ENCODE results near the gene ZSWIM3. TPM values are rescaled to one million over a fixed set of nuclear protein-coding genes. Genes with fewer than 3 reads are reported as not detected.
A peak's percentile ranks its signal among the peaks of the same experiment; 100 is the strongest.
"Not testable (repeated sequence)": the region's sequence is repeated elsewhere in the genome, so short reads cannot be mapped to it uniquely, and the experiment has no call there.

Gene ZSWIM3
- total RNA-seq, 3 donors from 2014 or later (not counting 1 experiment from before 2014, with no cell fraction given) = 1.4 to 2.3 (median 1.5) TPM

DNA sequence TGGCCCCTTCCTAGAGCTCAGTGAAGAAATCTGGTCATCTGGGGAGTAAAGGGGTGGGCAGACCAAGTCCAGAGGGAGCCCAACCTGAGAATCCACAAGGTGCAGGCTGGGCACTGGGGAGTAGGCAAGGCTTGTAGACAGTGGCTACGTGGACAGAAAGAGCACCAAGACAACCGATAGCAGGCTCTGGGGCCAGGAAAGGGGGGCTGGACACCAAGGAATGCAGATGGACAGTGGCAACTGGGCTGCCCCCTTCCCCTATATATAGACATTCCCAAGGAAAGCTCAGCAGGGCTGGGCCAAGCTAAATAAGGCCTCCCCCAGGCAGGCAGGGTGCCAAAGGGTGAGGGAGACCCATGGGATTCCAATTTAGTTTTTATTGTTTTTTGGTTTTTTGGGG, 28.8 kb upstream of the ZSWIM3 start:
- Mint-ChIP-seq H3K27me3 (ENCODE audit: low read depth in 2 of 2) (peaks cover 14 to 20% of the 10 kb centered on the region in 2 donors), H3K36me3 (no peaks in the 10 kb centered on the region), H3K4me1 (peaks cover 16 to 23% of the 10 kb centered on the region in 2 donors), H3K4me3 (no peak overlapping the region), H3K9me3 (no peaks in the 10 kb centered on the region), H3K27ac (no peak overlapping the region)
- no peak for DNase-seq
- ATAC-seq = no peak
- intact Hi-C loops (cut with micrococcal nuclease) = no loop called here
- Histone ChIP-seq H3K36me3 (ENCODE audit: control insufficient read depth, insufficient read depth, low read length) (peaks cover 2% of the 10 kb centered on the region), H3K27me3 (ENCODE audit: control insufficient read depth, insufficient read depth, low read length) (peaks cover 5% of the 10 kb centered on the region), H3K27ac (ENCODE audit: low read length) (no peak overlapping the region), H3K4me1 (ENCODE audit: control insufficient read depth, insufficient read depth, low read length) (peaks cover 19% of the 10 kb centered on the region), H3K9me3 (ENCODE audit: control insufficient read depth, insufficient read depth, low read length) (no peaks in the 10 kb centered on the region), H3K4me3 (ENCODE audit: low read length) (no peak overlapping the region)
- TF ChIP-seq, protein P1, sequence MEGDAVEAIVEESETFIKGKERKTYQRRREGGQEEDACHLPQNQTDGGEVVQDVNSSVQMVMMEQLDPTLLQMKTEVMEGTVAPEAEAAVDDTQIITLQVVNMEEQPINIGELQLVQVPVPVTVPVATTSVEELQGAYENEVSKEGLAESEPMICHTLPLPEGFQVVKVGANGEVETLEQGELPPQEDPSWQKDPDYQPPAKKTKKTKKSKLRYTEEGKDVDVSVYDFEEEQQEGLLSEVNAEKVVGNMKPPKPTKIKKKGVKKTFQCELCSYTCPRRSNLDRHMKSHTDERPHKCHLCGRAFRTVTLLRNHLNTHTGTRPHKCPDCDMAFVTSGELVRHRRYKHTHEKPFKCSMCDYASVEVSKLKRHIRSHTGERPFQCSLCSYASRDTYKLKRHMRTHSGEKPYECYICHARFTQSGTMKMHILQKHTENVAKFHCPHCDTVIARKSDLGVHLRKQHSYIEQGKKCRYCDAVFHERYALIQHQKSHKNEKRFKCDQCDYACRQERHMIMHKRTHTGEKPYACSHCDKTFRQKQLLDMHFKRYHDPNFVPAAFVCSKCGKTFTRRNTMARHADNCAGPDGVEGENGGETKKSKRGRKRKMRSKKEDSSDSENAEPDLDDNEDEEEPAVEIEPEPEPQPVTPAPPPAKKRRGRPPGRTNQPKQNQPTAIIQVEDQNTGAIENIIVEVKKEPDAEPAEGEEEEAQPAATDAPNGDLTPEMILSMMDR (IDR thresholded peaks at IDR 0.05) = no peak
- 90% methylated on average over 2 of the region's 2 CpGs for WGBS (ENCODE audit: insufficient coverage)

DNA sequence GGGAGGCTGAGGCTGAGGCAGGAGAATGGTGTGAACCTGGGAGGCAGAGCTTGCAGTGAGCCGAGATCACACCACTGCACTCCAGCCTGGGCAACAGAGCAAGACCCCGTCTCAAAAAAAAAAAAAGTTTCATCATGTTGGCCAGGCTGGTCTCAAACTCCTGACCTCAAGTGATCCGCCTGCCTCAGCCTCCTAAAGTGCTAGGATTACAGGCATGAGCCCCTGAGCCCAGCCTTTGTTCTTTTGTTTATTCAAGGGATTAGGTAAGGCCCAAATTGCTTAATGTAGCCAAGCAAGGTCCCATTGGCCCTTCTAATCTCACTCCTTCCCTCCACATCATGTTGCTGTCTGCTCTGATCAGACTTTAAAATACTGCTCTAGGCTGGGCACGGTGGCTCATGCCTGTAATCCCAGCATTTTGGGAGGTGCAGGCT, 27.7 kb upstream of the ZSWIM3 start:
- WGBS (ENCODE audit: insufficient coverage) = 92% methylated on average over 4 of the region's 4 CpGs
- H3K9me3 ChIP-seq (ENCODE audit: control insufficient read depth, insufficient read depth, low read length); H3K27ac Mint-ChIP-seq; H3K36me3 ChIP-seq (ENCODE audit: control insufficient read depth, insufficient read depth, low read length); ATAC-seq; intact Hi-C loops (cut with micrococcal nuclease); H3K27me3 ChIP-seq (ENCODE audit: control insufficient read depth, insufficient read depth, low read length); H3K9me3 Mint-ChIP-seq; H3K4me3 Mint-ChIP-seq; H3K36me3 Mint-ChIP-seq; H3K4me3 ChIP-seq (ENCODE audit: low read length); H3K27ac ChIP-seq (ENCODE audit: low read length); DNase-seq: not testable (repeated sequence)
- Mint-ChIP-seq H3K27me3 (ENCODE audit: low read depth in 2 of 2) (peaks cover 4 to 11% of the 10 kb centered on the region in 2 donors), H3K4me1 (peaks cover 7 to 15% of the 10 kb centered on the region in 2 donors)
- peaks cover 16% of the 10 kb centered on the region for H3K4me1 ChIP-seq (ENCODE audit: control insufficient read depth, insufficient read depth, low read length)

DNA sequence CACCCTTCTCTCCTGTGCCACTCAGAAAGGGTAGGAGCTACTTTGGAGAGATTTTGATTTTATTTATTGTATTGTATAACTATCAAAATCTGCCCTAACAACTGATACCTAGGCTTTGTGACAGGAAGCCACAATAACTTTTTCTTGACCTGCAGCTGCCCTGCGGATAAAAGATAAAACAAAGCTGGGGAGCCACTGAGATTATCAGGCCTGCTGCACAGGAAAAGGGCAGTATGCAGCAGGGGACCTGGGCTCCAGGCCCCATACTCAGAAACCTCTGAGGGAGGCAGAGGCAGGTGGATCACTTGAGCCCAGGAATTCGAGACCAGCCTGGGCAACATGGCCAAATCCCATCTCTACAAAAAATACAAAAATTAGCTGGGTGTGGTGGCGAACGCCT, 24.8 kb upstream of the ZSWIM3 start:
- Histone ChIP-seq H3K4me3 (ENCODE audit: low read length) (no peak overlapping the region), H3K4me1 (ENCODE audit: control insufficient read depth, insufficient read depth, low read length) (peaks cover 20% of the 10 kb centered on the region), H3K9me3 (ENCODE audit: control insufficient read depth, insufficient read depth, low read length) (no peaks in the 10 kb centered on the region), H3K27ac (ENCODE audit: low read length) (no peak overlapping the region), H3K36me3 (ENCODE audit: control insufficient read depth, insufficient read depth, low read length) (no peaks in the 10 kb centered on the region), H3K27me3 (ENCODE audit: control insufficient read depth, insufficient read depth, low read length) (no peaks in the 10 kb centered on the region)
- TF ChIP-seq, protein P1 (IDR thresholded peaks at IDR 0.05) = no peak
- intact Hi-C loops (cut with micrococcal nuclease) = no loop called here
- ATAC-seq (no peak), DNase-seq (no peak)
- WGBS (ENCODE audit: insufficient coverage) = 75% methylated on average over 3 of the region's 4 CpGs
- H3K4me1 Mint-ChIP-seq = peaks cover 7 to 12% of the 10 kb centered on the region in 2 donors
- no peaks in the 10 kb centered on the region for H3K9me3 Mint-ChIP-seq
- H3K27me3 Mint-ChIP-seq (ENCODE audit: low read depth in 2 of 2) = peaks cover 0 to 5% of the 10 kb centered on the region in 2 donors
- H3K36me3 Mint-ChIP-seq = no peaks in the 10 kb centered on the region
- peak overlapping the region; percentile 37 for H3K4me3 Mint-ChIP-seq
- H3K27ac Mint-ChIP-seq = peak overlapping the region in 1 of 2 donors; percentile 53

DNA sequence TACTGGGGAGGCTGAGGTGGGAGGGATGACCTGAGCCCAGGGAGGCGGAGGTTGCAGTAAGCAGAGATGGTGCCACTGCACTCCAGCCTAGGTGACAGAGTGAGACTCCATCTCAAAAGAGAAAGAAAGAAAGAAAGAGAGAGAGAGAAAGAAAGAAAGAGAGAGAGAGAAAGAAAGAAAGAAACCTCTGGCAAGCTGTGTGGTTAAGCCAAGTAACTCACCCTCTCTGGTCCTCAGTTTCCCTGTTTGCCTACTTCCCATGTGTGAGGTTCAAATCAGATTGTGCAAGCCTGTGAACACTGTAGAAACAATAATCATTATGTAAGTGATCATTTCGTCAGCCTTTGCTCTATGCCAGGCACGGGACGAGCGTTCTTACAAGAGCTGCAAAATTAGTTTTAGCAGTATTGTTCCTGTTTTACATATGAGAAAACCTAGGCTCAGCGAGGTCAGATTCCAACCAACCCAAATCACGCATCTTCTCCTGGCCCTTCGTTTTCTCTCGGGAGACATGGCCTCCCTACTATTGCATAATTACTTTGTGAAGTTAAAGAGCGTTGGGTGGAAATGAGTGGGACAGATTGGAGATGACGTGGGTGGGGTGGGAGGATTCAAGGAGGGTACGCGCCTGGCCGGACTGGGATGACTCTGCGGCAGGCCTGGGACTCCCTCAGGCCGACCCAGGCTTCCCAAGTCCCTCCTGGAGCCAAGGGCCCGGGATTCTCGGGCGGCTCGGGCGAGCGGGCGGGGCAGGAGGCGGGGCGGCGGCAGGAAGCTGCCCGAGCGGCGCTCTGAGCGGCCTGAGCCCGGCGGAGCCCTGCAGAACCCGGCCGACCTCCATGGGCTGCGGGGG, 24.2 kb upstream of the ZSWIM3 start, which contains the start of gene SNX21:
TSS of gene SNX21 (plus strand) at position 770 of the 853 bp plus-strand sequence. CDS start 121 bp downstream, outside the sequence.
- WGBS (ENCODE audit: insufficient coverage) = 7% methylated on average over 35 of the region's 35 CpGs
- Histone ChIP-seq H3K4me3 (ENCODE audit: low read length) (peak within 1 kb of the TSS; percentile 53), H3K27me3 (ENCODE audit: control insufficient read depth, insufficient read depth, low read length) (no peaks in the 10 kb centered on the region), H3K4me1 (ENCODE audit: control insufficient read depth, insufficient read depth, low read length) (peaks cover 20% of the 10 kb centered on the region), H3K36me3 (ENCODE audit: control insufficient read depth, insufficient read depth, low read length) (no peaks in the 10 kb centered on the region), H3K27ac (ENCODE audit: low read length) (no peak within 1 kb of the TSS), H3K9me3 (ENCODE audit: control insufficient read depth, insufficient read depth, low read length) (no peaks in the 10 kb centered on the region)
- TF ChIP-seq, protein P1 (IDR thresholded peaks at IDR 0.05) = no peak
- peaks cover 7 to 12% of the 10 kb centered on the region in 2 donors for H3K4me1 Mint-ChIP-seq
- no peaks in the 10 kb centered on the region for H3K9me3 Mint-ChIP-seq
- H3K27me3 Mint-ChIP-seq (ENCODE audit: low read depth in 2 of 2) = peaks cover 0 to 5% of the 10 kb centered on the region in 2 donors
- H3K27ac Mint-ChIP-seq = peak within 1 kb of the TSS; percentile 22 to 53
- ATAC-seq = peak; percentile 71 to 78 (median 75)
- H3K36me3 Mint-ChIP-seq = no peaks in the 10 kb centered on the region
- H3K4me3 Mint-ChIP-seq = peak within 1 kb of the TSS; percentile 96
- intact Hi-C loops (cut with micrococcal nuclease) = no loop called here
- peak; percentile 31 to 44 for DNase-seq

All from natural killer cell (primary cell).